Smooth muscle cell (in vitro differentiated cells): ENCODE results near the gene STIM1. TPM values are rescaled to one million over a fixed set of nuclear protein-coding genes. Genes with fewer than 3 reads are reported as not detected.
"Not testable (repeated sequence)": the region's sequence is repeated elsewhere in the genome, so short reads cannot be mapped to it uniquely, and the experiment has no call there.

Experiments used
- DNase-seq: peaks from one replicate; lab custom pipeline; 2025; ENCODE audit not compliant: unreplicated experiment; lab: John Stamatoyannopoulos, UW
- H2AFZ ChIP-seq: fragments of 200-600 bp; sonication (generic); 2 replicates; pipeline ENCODE4 v1.6.0; 2016; ENCODE audit warnings: antibody characterized with exemption, low read depth, mild to moderate bottlenecking
- H3F3A ChIP-seq: fragments of 200-600 bp; sonication (generic); 2 replicates; pipeline ENCODE4 v1.6.0; 2017; ENCODE audit warnings: antibody characterized with exemption, low read depth
- H3K27ac ChIP-seq: fragments of 200-600 bp; sonication (generic); 2 replicates; pipeline ENCODE4 v1.5.1; 2016; ENCODE audit warnings: low read depth, mild to moderate bottlenecking
- H3K27me3 ChIP-seq: fragments of 200-600 bp; sonication (generic); 2 replicates; pipeline ENCODE4 v1.6.1; 2016; ENCODE audit warnings: low read depth, mild to moderate bottlenecking
- H3K36me3 ChIP-seq: fragments of 200-600 bp; sonication (generic); 2 replicates; pipeline ENCODE4 v1.5.1; 2016; ENCODE audit warnings: low read depth
- H3K4me1 ChIP-seq: fragments of 200-600 bp; sonication (generic); 2 replicates; pipeline ENCODE4 v1.5.1; 2016; ENCODE audit warnings: low read depth
- H3K4me2 ChIP-seq: fragments of 200-600 bp; sonication (generic); 2 replicates; pipeline ENCODE4 v1.6.0; 2016; ENCODE audit warnings: mild to moderate bottlenecking
- H3K4me3 ChIP-seq: fragments of 200-600 bp; sonication (generic); 2 replicates; pipeline ENCODE4 v1.5.1; 2016; ENCODE audit warnings: mild to moderate bottlenecking
- H3K79me2 ChIP-seq: fragments of 200-600 bp; sonication (generic); 2 replicates; pipeline ENCODE4 v1.6.0; 2016; ENCODE audit warnings: low read depth, mild to moderate bottlenecking
- H3K9ac ChIP-seq: fragments of 200-600 bp; sonication (generic); 2 replicates; pipeline ENCODE4 v1.6.0; 2016; ENCODE audit warnings: low read depth
- H3K9me3 ChIP-seq: fragments of 200-600 bp; sonication (generic); replicated peaks from 2 replicates; pipeline ENCODE4 v1.5.1; 2016; ENCODE audit warnings: low read depth
- H4K20me1 ChIP-seq: fragments of 200-600 bp; sonication (generic); 2 replicates; pipeline ENCODE4 v1.6.0; 2016; ENCODE audit warnings: low read depth
- CTCF ChIP-seq: fragments of 200-600 bp; sonication (generic); IDR thresholded peaks from 2 replicates; pipeline ENCODE4 v1.5.1; 2017; ENCODE audit warnings: borderline replicate concordance, mild to moderate bottlenecking, antibody characterized with exemption; ENCODE audit not compliant: insufficient read depth, poor library complexity, severe bottlenecking
- WGBS: methylation state at CpG from one replicate; pipeline ENCODE4 v1.1.7; 2016; ENCODE audit warnings: low lambda C conversion rate; 5-methylcytosine and 5-hydroxymethylcytosine counted together
- polyA plus RNA-seq: library from polyadenylated mRNA; unstranded; fragments of >200 nt; fragmentation: Nextera tagmentation; extraction: Ambion mirVana; gene quantifications from 2 replicates; pipeline ENCODE4 v1.2.1, GENCODE V29; 2016
- total RNA-seq: library from RNA; depleted of rRNA; stranded (reverse); fragments of >200 nt; gene quantifications from 2 replicates; pipeline ENCODE4 v1.2.3, GENCODE V29; 2014

Gene STIM1
- total and polyA plus RNA-seq, 2 experiments from 2014 or later: 15.3 to 31.5 TPM

- no peak for DNase-seq
- Histone ChIP-seq H3K9ac (no peak overlapping the region), H3K27ac (no peak overlapping the region), H3K79me2 (peaks cover 61% of the 10 kb centered on the region), H4K20me1 (peaks cover 37% of the 10 kb centered on the region), H3K4me1 (peaks cover 15% of the 10 kb centered on the region), H3K27me3 (no peaks in the 10 kb centered on the region), H3K36me3 (no peaks in the 10 kb centered on the region), H3K4me2 (peak overlapping the region; percentile 99), H3F3A (no peaks in the 10 kb centered on the region), H3K4me3 (peak overlapping the region; percentile 78), H3K9me3 (no peaks in the 10 kb centered on the region), H2AFZ (no peak overlapping the region)
- no peak for TF ChIP-seq CTCF
- WGBS: 65% methylated on average over 5 of the region's 5 CpGs
Measured at GRCh38 chr11:3856856-3857553, 1.5 kb downstream of the STIM1 start.

- Histone ChIP-seq H3K27ac (no peak overlapping the region), H3K4me2 (peak overlapping the region; percentile 99), H3F3A (no peaks in the 10 kb centered on the region), H4K20me1 (peaks cover 37% of the 10 kb centered on the region), H3K27me3 (no peaks in the 10 kb centered on the region), H3K4me1 (peaks cover 15% of the 10 kb centered on the region), H2AFZ (no peak overlapping the region), H3K9me3 (no peaks in the 10 kb centered on the region), H3K36me3 (no peaks in the 10 kb centered on the region), H3K4me3 (peak overlapping the region; percentile 78), H3K9ac (no peak overlapping the region), H3K79me2 (peaks cover 67% of the 10 kb centered on the region)
- no peak for TF ChIP-seq CTCF
- no peak for DNase-seq
Measured at GRCh38 chr11:3857628-3858027, 2.2 kb downstream of the STIM1 start.

GRCh38 chr11:3859373-3859881 is 4.0 kb downstream of the STIM1 start:
- Histone ChIP-seq H3K36me3 (no peaks in the 10 kb centered on the region), H3K4me2 (no peak overlapping the region), H3K27ac (no peak overlapping the region), H4K20me1 (peaks cover 45% of the 10 kb centered on the region), H3K79me2 (peaks cover 85% of the 10 kb centered on the region), H3K4me1 (peaks cover 9% of the 10 kb centered on the region), H3K9me3 (no peaks in the 10 kb centered on the region), H2AFZ (no peak overlapping the region), H3K9ac (no peak overlapping the region), H3K27me3 (no peaks in the 10 kb centered on the region), H3F3A (no peaks in the 10 kb centered on the region), H3K4me3 (no peak overlapping the region)
- no peak for TF ChIP-seq CTCF
- WGBS: 80% methylated on average over 4 of the region's 4 CpGs
- no peak for DNase-seq

- Histone ChIP-seq H4K20me1 (peaks cover 54% of the 10 kb centered on the region), H3K27ac (no peak overlapping the region), H3K4me3 (no peak overlapping the region), H3K9ac (no peak overlapping the region), H3K36me3 (no peaks in the 10 kb centered on the region), H3K4me1 (peaks cover 6% of the 10 kb centered on the region), H3K27me3 (no peaks in the 10 kb centered on the region), H3K9me3 (no peaks in the 10 kb centered on the region), H2AFZ (no peak overlapping the region), H3F3A (no peaks in the 10 kb centered on the region), H3K4me2 (peak overlapping the region; percentile 35), H3K79me2 (peaks cover 94% of the 10 kb centered on the region)
- 80% methylated on average over 2 of the region's 2 CpGs for WGBS
- no peak for DNase-seq
- TF ChIP-seq CTCF: no peak
Measured at GRCh38 chr11:3860375-3860774, 4.9 kb downstream of the STIM1 start.

GRCh38 chr11:3860898-3861393 is 5.5 kb downstream of the STIM1 start:
- not testable (repeated sequence) for H2AFZ ChIP-seq

More at GRCh38 chr11:3860898-3861393, 5.5 kb downstream of the STIM1 start:
- H3F3A ChIP-seq, H3K4me3 ChIP-seq, H3K9me3 ChIP-seq, H3K27me3 ChIP-seq, H3K9ac ChIP-seq, H3K27ac ChIP-seq, DNase-seq, H3K4me2 ChIP-seq, H3K36me3 ChIP-seq: not testable (repeated sequence)
- H3K4me1 ChIP-seq: peaks cover 12% of the 10 kb centered on the region
- peaks cover 93% of the 10 kb centered on the region for H3K79me2 ChIP-seq
- WGBS: 92% methylated on average over 4 of the region's 4 CpGs
- H4K20me1 ChIP-seq: peaks cover 60% of the 10 kb centered on the region
